ENCODE measurements around the gene SLC7A6. TPM values are rescaled to one million over a fixed set of nuclear protein-coding genes. Genes with fewer than 3 reads are reported as not detected.

The SLC7A6 gene
- total RNA-seq, 3 donors from 2014 or later: 43.2 to 284 (median 65.2) TPM

DNA sequence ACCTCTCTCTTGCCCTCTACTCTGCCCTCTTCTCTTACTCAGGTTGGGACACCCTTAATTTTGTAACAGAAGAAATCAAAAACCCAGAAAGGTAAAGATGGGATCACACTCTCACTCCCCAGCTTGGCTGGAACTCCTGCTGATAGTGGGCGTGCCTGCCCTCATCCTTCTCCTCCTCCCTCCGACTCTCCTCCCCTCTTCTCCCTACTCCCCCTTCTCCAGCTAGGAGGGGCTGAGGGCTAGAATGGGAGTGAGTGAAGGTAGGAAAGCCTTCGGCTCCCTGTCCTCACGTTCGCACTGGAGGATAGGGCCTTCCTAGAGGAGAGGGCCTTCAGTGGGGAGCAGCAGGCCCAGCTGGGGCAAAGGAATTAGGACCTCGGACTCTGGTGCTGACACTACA is 26.1 kb downstream of the SLC7A6 start:
- no peaks in the 10 kb centered on the region for H3K36me3 ChIP-seq
- intact Hi-C loops (cut with DNase I; ENCODE audit: low total_unique reads): no loop called here

DNA sequence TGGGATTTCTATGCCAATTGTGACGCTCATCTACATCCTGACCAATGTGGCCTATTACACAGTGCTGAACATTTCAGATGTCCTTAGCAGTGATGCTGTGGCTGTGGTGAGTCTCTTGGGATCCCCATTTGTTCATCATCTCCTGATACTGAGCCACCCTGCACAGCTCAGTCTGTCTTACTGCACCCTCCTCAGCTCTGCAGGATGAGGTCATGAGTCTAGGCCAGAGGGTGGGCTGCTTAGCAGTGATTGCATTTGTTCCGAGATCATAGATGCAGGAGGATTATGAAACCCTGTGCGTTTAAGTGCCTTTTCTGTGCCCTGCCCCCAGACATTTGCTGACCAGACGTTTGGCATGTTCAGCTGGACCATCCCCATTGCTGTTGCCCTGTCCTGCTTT is 26.9 kb downstream of the SLC7A6 start:
- DNase-seq (ENCODE audit: low spot score in 2 of 2): no peak
- H3K36me3 ChIP-seq: no peaks in the 10 kb centered on the region
- no peaks in the 10 kb centered on the region for H3K27me3 ChIP-seq
- intact Hi-C loops (cut with DNase I; ENCODE audit: low total_unique reads): no loop called here
- no peak overlapping the region for H3K4me3 ChIP-seq
- TF ChIP-seq POLR2AphosphoS5 (IDR thresholded peaks at IDR 0.05) (peak in 1 of 3 donors; percentile 47), CTCF (IDR thresholded peaks at IDR 0.05) (no peak)
- peak overlapping the region in 1 of 2 donors; percentile 77 for H3K27ac ChIP-seq
- no peaks in the 10 kb centered on the region for H3K9me3 ChIP-seq
- peaks cover 0 to 13% of the 10 kb centered on the region in 2 donors for H3K4me1 ChIP-seq

More for the DNA sequence above, 26.1 kb downstream of the SLC7A6 start:
- DNase-seq (ENCODE audit: low spot score in 2 of 2): no peak
- no peak overlapping the region for H3K4me3 ChIP-seq
- H3K9me3 ChIP-seq: no peaks in the 10 kb centered on the region
- H3K27ac ChIP-seq: peak overlapping the region; percentile 54 to 77
- H3K4me1 ChIP-seq: peaks cover 0 to 13% of the 10 kb centered on the region in 2 donors
- TF ChIP-seq CTCF (IDR thresholded peaks at IDR 0.05) (no peak), POLR2A (IDR thresholded peaks at IDR 0.05) (no peak), POLR2AphosphoS5 (IDR thresholded peaks at IDR 0.05) (no peak)
- H3K27me3 ChIP-seq: no peaks in the 10 kb centered on the region

GRCh38 chr16:68292425-68292824 is 28.1 kb downstream of the SLC7A6 start:
- Histone ChIP-seq H3K9me3 (no peaks in the 10 kb centered on the region), H3K36me3 (no peaks in the 10 kb centered on the region), H3K4me3 (no peak overlapping the region), H3K27me3 (no peaks in the 10 kb centered on the region), H3K27ac (no peak overlapping the region), H3K4me1 (peaks cover 0 to 11% of the 10 kb centered on the region in 2 donors)
- no peak for DNase-seq (ENCODE audit: low spot score in 2 of 2)
- TF ChIP-seq POLR2A (IDR thresholded peaks at IDR 0.05) (no peak), POLR2AphosphoS5 (IDR thresholded peaks at IDR 0.05) (no peak), CTCF (IDR thresholded peaks at IDR 0.05) (no peak)
- intact Hi-C loops (cut with DNase I; ENCODE audit: low total_unique reads): no loop called here

- no peak for DNase-seq (ENCODE audit: low spot score in 2 of 2)
- no peaks in the 10 kb centered on the region for H3K4me1 ChIP-seq
- no peaks in the 10 kb centered on the region for H3K9me3 ChIP-seq
- intact Hi-C loops (cut with DNase I; ENCODE audit: low total_unique reads): no loop called here
- H3K27ac ChIP-seq: peak overlapping the region in 1 of 2 donors; percentile 25
- TF ChIP-seq POLR2A (IDR thresholded peaks at IDR 0.05): no peak
- no peak for TF ChIP-seq POLR2AphosphoS5 (IDR thresholded peaks at IDR 0.05)
- no peak for TF ChIP-seq CTCF (IDR thresholded peaks at IDR 0.05)
- H3K36me3 ChIP-seq: peaks cover 2% of the 10 kb centered on the region
- H3K27me3 ChIP-seq: no peaks in the 10 kb centered on the region
- H3K4me3 ChIP-seq: no peak overlapping the region
These were observed 32.0 kb downstream of the SLC7A6 start for GRCh38 chr16:68296291-68296690.

DNA sequence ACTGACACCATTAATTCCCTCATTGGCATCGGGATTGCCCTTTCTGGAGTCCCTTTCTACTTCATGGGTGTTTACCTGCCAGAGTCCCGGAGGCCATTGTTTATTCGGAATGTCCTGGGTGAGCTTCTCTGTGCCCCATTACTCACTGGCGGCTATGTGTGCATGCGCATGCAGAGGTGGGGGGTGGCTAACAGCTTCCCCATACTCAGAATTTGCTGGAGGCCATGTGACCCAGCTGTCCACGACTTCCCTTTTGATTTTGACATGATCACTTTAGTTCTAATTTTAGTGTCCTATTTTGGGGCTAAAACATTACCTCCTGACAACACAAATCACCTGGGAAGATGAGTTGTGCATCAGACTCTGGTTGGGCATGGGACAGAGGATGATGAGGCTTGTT is 32.4 kb downstream of the SLC7A6 start:
- Histone ChIP-seq H3K4me1 (no peaks in the 10 kb centered on the region), H3K27me3 (no peaks in the 10 kb centered on the region), H3K27ac (peak overlapping the region in 1 of 2 donors; percentile 25), H3K36me3 (peaks cover 4% of the 10 kb centered on the region), H3K4me3 (no peak overlapping the region), H3K9me3 (no peaks in the 10 kb centered on the region)
- TF ChIP-seq CTCF (IDR thresholded peaks at IDR 0.05): no peak
- no peak for TF ChIP-seq POLR2AphosphoS5 (IDR thresholded peaks at IDR 0.05)
- no peak for TF ChIP-seq POLR2A (IDR thresholded peaks at IDR 0.05)
- intact Hi-C loops (cut with DNase I; ENCODE audit: low total_unique reads): no loop called here
- DNase-seq (ENCODE audit: low spot score in 2 of 2): no peak
